ENCODE data around the gene MAP2K7. TPM values are rescaled to one million over a fixed set of nuclear protein-coding genes. Genes with fewer than 3 reads are reported as not detected.
A peak's percentile ranks its signal among the peaks of the same experiment; 100 is the strongest.

The MAP2K7 gene
- total and polyA plus RNA-seq, 2 of the 4 experiments (the other 2 are of a cell fraction): 4.1 to 15.6 TPM

DNA sequence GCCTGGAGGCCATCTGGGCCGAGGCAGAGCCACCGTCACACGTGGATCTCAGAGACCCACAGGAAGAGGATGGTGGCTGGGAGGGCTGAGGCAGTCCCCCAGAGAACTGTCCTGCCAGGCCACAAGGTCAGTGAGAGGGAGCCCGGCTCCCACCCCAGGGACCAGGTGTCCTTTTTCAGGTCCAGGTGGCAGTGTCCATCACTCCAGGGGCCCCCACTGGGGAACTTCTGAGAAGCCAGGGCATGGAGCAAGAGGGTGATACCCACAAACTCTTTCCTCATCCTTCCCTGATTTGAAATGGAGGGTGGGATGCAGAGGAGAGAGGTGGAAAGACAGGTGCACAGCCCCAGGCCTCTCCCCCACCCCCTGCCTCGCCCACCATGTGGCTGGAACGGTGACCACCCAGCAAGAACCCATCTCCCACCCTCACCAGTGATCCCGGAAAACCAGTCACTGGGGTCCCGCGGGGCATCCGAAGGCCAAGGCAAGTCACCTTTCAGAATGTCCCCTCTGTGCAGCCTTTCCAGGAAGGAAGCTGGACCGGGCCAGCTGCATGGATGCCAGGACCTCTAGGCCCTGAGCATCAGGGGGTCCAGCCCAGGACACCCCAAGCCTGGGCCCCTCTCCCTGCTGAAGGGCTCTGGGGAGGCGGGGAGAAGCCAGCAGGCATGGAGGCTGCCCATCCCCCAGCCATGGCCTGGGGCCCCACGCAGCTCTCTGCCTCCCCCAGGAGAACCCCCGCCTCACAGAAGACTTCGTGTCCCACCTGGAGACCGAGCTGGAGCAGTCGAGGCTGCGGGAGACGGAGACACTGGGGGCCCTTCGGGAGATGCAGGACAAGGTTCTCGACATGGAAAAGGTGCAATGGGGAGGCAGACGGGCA, 43.6 kb upstream of the MAP2K7 start:
- DNase-seq (no peak), ATAC-seq (ENCODE audit: low read depth) (no peak)
- Histone ChIP-seq H3K23ac (ENCODE audit: low read depth, low read length) (no peak overlapping the region), H2AK5ac (ENCODE audit: low read depth, low read length) (no peak overlapping the region), H4K91ac (ENCODE audit: insufficient read depth, low read depth, low read length) (no peak overlapping the region), H3K79me1 (ENCODE audit: low read depth in 1 of 2, low read length in 2 of 2) (no peaks in the 10 kb centered on the region), H3K36me3 (ENCODE audit: control insufficient read depth, insufficient read depth, low read length) (peaks cover 2% of the 10 kb centered on the region; the same call in 1 of the 2 replicates), H3K56ac (ENCODE audit: extremely low read depth, insufficient read depth, low read length) (no peak overlapping the region), H3K9me1 (ENCODE audit: insufficient read depth, low read length) (no peaks in the 10 kb centered on the region), H3K4me2 (ENCODE audit: low read depth, low read length) (no peak overlapping the region), H3K4me3 (ENCODE audit: insufficient read depth, low read depth, low read length) (no peak overlapping the region), H2BK20ac (ENCODE audit: low read depth, low read length) (no peak overlapping the region), H2BK120ac (ENCODE audit: low read depth, low read length) (no peak overlapping the region), H4K20me1 (ENCODE audit: insufficient read depth, low read length) (0 out of 2 replicates have a peak, but pooled peaks cover 7% of the 10 kb centered on the region), H3K18ac (ENCODE audit: low read depth, low read length) (no peak overlapping the region), H3K4me1 (ENCODE audit: control insufficient read depth, insufficient read depth, low read length) (peaks cover 3% of the 10 kb centered on the region; the same call in 1 of the 2 replicates), H3K27ac (ENCODE audit: insufficient read depth, low read length) (no peak overlapping the region), H3K27me3 (ENCODE audit: control insufficient read depth, insufficient read depth, low read length) (no peaks in the 10 kb centered on the region; the same call in 1 of the 2 replicates), H2AFZ (replicated peaks; ENCODE audit: low read length, poor library complexity) (no peak overlapping the region), H4K5ac (ENCODE audit: low read depth, low read length) (no peak overlapping the region), H2BK15ac (ENCODE audit: low read depth, low read length) (no peak overlapping the region), H3K14ac (replicated peaks; ENCODE audit: low read depth, low read length) (no peak overlapping the region), H3K9me3 (ENCODE audit: control insufficient read depth, insufficient read depth, low read length) (no peaks in the 10 kb centered on the region), H4K8ac (ENCODE audit: low read depth in 2 of 2, low read length in 2 of 2) (no peak overlapping the region), H2BK5ac (ENCODE audit: low read depth, low read length, poor library complexity, severe bottlenecking) (no peak overlapping the region), H2AK9ac (replicated peaks; ENCODE audit: low read depth, low read length, poor library complexity) (peak overlapping the region; percentile 61), H3K4ac (ENCODE audit: low read depth, low read length) (no peak overlapping the region), H3K9ac (ENCODE audit: low read depth, low read length) (no peak overlapping the region)
- intact Hi-C loops (cut with micrococcal nuclease): no loop called here
- CTCF ChIA-PET: interaction anchor here (0.7 kb wide), 1 partner anchor 69 kb away, joined by 3 read pairs; no protein-coding TSS in a partner anchor
- in situ Hi-C loops (cut with MboI; ENCODE audit: low sequenced_read_pairs): no loop called here
- POLR2A ChIA-PET (ENCODE audit: unreplicated experiment): no interaction called here
- dilution Hi-C loops (cut with HindIII; ENCODE audit: low sequenced_read_pairs, unreplicated experiment): no loop called here
- WGBS, 2 experiments (ENCODE audit: extremely low coverage in 2 of 2, insufficient read length in 1 of 2): 91% methylated on average over 8 of the region's 22 CpGs; no CpG with 5 or more reads in 1 of the 2 experiments
- no TSS peak for BruUV-seq (replicated peaks)
- TF ChIP-seq RCOR1 (IDR thresholded peaks at IDR 0.05; ENCODE audit: insufficient replicate concordance, low read length): no peak
- no peak for TF ChIP-seq CHD1 (IDR thresholded peaks at IDR 0.05; ENCODE audit: low read depth, low read length)
- no peak for TF ChIP-seq MXI1 (IDR thresholded peaks at IDR 0.05; ENCODE audit: borderline replicate concordance, low read depth, low read length)
- TF ChIP-seq RAD21 (IDR thresholded peaks at IDR 0.05; ENCODE audit: low read length): no peak
- TF ChIP-seq, protein P1, sequence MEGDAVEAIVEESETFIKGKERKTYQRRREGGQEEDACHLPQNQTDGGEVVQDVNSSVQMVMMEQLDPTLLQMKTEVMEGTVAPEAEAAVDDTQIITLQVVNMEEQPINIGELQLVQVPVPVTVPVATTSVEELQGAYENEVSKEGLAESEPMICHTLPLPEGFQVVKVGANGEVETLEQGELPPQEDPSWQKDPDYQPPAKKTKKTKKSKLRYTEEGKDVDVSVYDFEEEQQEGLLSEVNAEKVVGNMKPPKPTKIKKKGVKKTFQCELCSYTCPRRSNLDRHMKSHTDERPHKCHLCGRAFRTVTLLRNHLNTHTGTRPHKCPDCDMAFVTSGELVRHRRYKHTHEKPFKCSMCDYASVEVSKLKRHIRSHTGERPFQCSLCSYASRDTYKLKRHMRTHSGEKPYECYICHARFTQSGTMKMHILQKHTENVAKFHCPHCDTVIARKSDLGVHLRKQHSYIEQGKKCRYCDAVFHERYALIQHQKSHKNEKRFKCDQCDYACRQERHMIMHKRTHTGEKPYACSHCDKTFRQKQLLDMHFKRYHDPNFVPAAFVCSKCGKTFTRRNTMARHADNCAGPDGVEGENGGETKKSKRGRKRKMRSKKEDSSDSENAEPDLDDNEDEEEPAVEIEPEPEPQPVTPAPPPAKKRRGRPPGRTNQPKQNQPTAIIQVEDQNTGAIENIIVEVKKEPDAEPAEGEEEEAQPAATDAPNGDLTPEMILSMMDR (conservative IDR thresholded peaks at IDR 0.05; ENCODE audit: low read depth, low read length): no peak
- TF ChIP-seq BHLHE40 (IDR thresholded peaks at IDR 0.05; ENCODE audit: low read depth, low read length): no peak
- TF ChIP-seq POLR2A (IDR thresholded peaks at IDR 0.05; ENCODE audit: low read depth, low read length): no peak
- no peak for TF ChIP-seq CEBPB (IDR thresholded peaks at IDR 0.05; ENCODE audit: low read depth, low read length)
- TF ChIP-seq FOS (IDR thresholded peaks at IDR 0.05; ENCODE audit: low read depth, low read length): no peak
- TF ChIP-seq MAZ (IDR thresholded peaks at IDR 0.05; ENCODE audit: borderline replicate concordance, low read depth, low read length): no peak
- no peak for TF ChIP-seq NFE2L2 (IDR thresholded peaks at IDR 0.05; ENCODE audit: low read depth, low read length)
- TF ChIP-seq RFX5 (IDR thresholded peaks at IDR 0.05; ENCODE audit: low read depth, low read length): no peak
- no peak for TF ChIP-seq SMC3 (IDR thresholded peaks at IDR 0.05; ENCODE audit: low read depth, low read length)
- TF ChIP-seq, protein P2, sequence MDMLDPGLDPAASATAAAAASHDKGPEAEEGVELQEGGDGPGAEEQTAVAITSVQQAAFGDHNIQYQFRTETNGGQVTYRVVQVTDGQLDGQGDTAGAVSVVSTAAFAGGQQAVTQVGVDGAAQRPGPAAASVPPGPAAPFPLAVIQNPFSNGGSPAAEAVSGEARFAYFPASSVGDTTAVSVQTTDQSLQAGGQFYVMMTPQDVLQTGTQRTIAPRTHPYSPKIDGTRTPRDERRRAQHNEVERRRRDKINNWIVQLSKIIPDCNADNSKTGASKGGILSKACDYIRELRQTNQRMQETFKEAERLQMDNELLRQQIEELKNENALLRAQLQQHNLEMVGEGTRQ (IDR thresholded peaks at IDR 0.05; ENCODE audit: low read depth, low read length): no peak
- TF ChIP-seq MAFK (IDR thresholded peaks at IDR 0.05; ENCODE audit: low read depth, low read length): no peak
